ENCODE data around the gene ADD3. TPM values are rescaled to one million over a fixed set of nuclear protein-coding genes. Genes with fewer than 3 reads are reported as not detected.

ADD3 gene
- total and polyA plus RNA-seq, 2 donors (not counting 3 experiments of a cell fraction or from before 2014, with no cell fraction given), result 14.9 to 55.2 TPM

DNA sequence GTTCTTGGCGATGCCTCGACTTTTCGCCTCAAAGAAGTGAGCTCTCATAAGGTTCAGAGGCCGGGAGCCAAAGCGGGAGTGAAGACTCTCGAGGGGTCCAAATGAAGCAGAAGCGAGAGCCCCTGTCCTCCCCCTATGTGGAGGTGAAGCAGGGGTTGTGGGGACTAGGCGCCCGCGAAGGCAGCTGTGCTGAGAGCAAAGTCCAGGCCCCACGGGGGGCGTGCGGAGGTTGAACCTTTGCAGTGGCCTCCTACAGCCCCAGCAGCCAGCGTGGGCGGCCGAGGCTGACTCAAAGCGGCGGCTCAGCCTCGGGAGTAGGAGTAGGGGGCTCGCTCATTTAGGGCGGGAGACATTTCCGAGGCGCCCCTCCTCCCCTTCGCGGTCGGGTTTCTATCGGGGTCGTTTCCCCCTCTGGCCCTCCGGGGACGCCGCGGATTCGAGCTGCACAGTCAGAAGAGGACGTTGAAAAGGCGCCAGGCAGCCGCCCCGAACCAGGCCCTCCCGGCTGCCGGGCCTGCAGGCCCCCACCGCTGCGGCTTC is 553 bp upstream of the ADD3 start:
- POLR2A ChIA-PET, result interaction anchor here (0.6 to 1.4 kb wide), 6 partner anchors 16 to 911 kb away, joined by 3 to 7 read pairs (median 3); partner anchors contain the start of gene BBIP1
- intact Hi-C loops (cut with micrococcal nuclease), result loop anchor here (1.0 to 2.0 kb wide), 10 partner anchors 28 to 220 kb away; partner anchors contain the start of gene XPNPEP1
- no peak for FAIRE-seq

More for the DNA sequence above, 553 bp upstream of the ADD3 start:
- H2AFZ ChIP-seq (ENCODE audit: low read depth, low read length), result peak overlapping the region; percentile 92
- H4K20me1 ChIP-seq (replicated peaks; ENCODE audit: control insufficient read depth, extremely low read depth, insufficient read depth, low read length), result peaks cover 3% of the 10 kb centered on the region
- peaks cover 0 to 4% of the 10 kb centered on the region in 2 experiments for H3K27me3 ChIP-seq (ENCODE audit: control insufficient read depth in 2 of 2, insufficient read depth in 2 of 2, low read length in 2 of 2)
- dilution Hi-C loops (cut with MboI; ENCODE audit: extremely low pct_ligation_motif_present, low sequenced_read_pairs), result no loop called here
- H3K27ac ChIP-seq (ENCODE audit: insufficient read depth, low read depth, low read length), result peak overlapping the region; percentile 30
- no peak for DNase-seq (ENCODE audit: low read depth, low spot score)
- H3K9me3 ChIP-seq (replicated peaks; ENCODE audit: control insufficient read depth, insufficient read depth, low read length), result no peaks in the 10 kb centered on the region
- TF ChIP-seq GATA2 (IDR thresholded peaks at IDR 0.05; ENCODE audit: insufficient read depth, insufficient read length, low read depth, low read length), result no peak
- no peak for TF ChIP-seq POLR2A (IDR thresholded peaks at IDR 0.05; ENCODE audit: low read depth, low read length)
- TF ChIP-seq, protein P1, sequence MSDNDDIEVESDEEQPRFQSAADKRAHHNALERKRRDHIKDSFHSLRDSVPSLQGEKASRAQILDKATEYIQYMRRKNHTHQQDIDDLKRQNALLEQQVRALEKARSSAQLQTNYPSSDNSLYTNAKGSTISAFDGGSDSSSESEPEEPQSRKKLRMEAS (IDR thresholded peaks at IDR 0.05; ENCODE audit: insufficient read depth, insufficient read length), result no peak
- TF ChIP-seq, protein P2, sequence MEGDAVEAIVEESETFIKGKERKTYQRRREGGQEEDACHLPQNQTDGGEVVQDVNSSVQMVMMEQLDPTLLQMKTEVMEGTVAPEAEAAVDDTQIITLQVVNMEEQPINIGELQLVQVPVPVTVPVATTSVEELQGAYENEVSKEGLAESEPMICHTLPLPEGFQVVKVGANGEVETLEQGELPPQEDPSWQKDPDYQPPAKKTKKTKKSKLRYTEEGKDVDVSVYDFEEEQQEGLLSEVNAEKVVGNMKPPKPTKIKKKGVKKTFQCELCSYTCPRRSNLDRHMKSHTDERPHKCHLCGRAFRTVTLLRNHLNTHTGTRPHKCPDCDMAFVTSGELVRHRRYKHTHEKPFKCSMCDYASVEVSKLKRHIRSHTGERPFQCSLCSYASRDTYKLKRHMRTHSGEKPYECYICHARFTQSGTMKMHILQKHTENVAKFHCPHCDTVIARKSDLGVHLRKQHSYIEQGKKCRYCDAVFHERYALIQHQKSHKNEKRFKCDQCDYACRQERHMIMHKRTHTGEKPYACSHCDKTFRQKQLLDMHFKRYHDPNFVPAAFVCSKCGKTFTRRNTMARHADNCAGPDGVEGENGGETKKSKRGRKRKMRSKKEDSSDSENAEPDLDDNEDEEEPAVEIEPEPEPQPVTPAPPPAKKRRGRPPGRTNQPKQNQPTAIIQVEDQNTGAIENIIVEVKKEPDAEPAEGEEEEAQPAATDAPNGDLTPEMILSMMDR (IDR thresholded peaks at IDR 0.05; ENCODE audit: extremely low read depth in 1 of 2, insufficient read depth in 1 of 2, low read depth in 1 of 2, low read length in 2 of 2), result no peak
- no peak for TF ChIP-seq JUN (IDR thresholded peaks at IDR 0.05; ENCODE audit: borderline replicate concordance, insufficient read depth, insufficient read length, low read depth)
- TF ChIP-seq POLR2AphosphoS5 (IDR thresholded peaks at IDR 0.05; ENCODE audit: insufficient read depth, low read depth, low read length), result no peak
- TF ChIP-seq EZH2 (IDR thresholded peaks at IDR 0.05; ENCODE audit: borderline replicate concordance, low read depth, low read length, severe bottlenecking), result no peak
- TSS peak; percentile 43 for BruUV-seq (replicated peaks)
- H3K4me1 ChIP-seq (ENCODE audit: control insufficient read depth, extremely low read depth, insufficient read depth, low read length), result peaks cover 18% of the 10 kb centered on the region
- CTCF ChIA-PET, result interaction anchor here (0.8 to 4.8 kb wide), 12 partner anchors 9 to 517 kb away, joined by 3 to 50 read pairs (median 3); no protein-coding TSS in a partner anchor
- peaks cover 12% of the 10 kb centered on the region for H3K79me2 ChIP-seq (ENCODE audit: control insufficient read depth, insufficient read depth, low read length)
- no peaks in the 10 kb centered on the region for H3K36me3 ChIP-seq (ENCODE audit: control insufficient read depth in 2 of 2, extremely low read depth in 1 of 2, insufficient read depth in 2 of 2, low read length in 2 of 2)
- H3K9ac ChIP-seq (replicated peaks; ENCODE audit: extremely low read depth, insufficient read depth, low read length), result peak overlapping the region; percentile 51
- peak overlapping the region; percentile 53 to 99 (median 54) for H3K4me3 ChIP-seq (replicated peaks in 1 of 3; ENCODE audit: insufficient read depth in 1 of 3, low read depth in 1 of 3, low read length in 3 of 3)
- H3K9me1 ChIP-seq (replicated peaks; ENCODE audit: control insufficient read depth, extremely low read depth, insufficient read depth, low read length), result no peaks in the 10 kb centered on the region
- peak overlapping the region; percentile 48 for H3K4me2 ChIP-seq (ENCODE audit: insufficient read depth, low read length)
